GM21528 (cell line): ENCODE measurements around the gene PTPRCAP.
"Not testable (repeated sequence)": the region's sequence is repeated elsewhere in the genome, so short reads cannot be mapped to it uniquely, and the experiment has no call there.

Experiments
- ATAC-seq: cut with Tn5 transposase; IDR thresholded peaks from one replicate; pipeline ENCODE4 v1.9.1; 2021; ENCODE audit warnings: mild to moderate bottlenecking, moderate library complexity; ENCODE audit not compliant: unreplicated experiment, low FRiP score

Gene PTPRCAP, protein sequence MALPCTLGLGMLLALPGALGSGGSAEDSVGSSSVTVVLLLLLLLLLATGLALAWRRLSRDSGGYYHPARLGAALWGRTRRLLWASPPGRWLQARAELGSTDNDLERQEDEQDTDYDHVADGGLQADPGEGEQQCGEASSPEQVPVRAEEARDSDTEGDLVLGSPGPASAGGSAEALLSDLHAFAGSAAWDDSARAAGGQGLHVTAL

DNA sequence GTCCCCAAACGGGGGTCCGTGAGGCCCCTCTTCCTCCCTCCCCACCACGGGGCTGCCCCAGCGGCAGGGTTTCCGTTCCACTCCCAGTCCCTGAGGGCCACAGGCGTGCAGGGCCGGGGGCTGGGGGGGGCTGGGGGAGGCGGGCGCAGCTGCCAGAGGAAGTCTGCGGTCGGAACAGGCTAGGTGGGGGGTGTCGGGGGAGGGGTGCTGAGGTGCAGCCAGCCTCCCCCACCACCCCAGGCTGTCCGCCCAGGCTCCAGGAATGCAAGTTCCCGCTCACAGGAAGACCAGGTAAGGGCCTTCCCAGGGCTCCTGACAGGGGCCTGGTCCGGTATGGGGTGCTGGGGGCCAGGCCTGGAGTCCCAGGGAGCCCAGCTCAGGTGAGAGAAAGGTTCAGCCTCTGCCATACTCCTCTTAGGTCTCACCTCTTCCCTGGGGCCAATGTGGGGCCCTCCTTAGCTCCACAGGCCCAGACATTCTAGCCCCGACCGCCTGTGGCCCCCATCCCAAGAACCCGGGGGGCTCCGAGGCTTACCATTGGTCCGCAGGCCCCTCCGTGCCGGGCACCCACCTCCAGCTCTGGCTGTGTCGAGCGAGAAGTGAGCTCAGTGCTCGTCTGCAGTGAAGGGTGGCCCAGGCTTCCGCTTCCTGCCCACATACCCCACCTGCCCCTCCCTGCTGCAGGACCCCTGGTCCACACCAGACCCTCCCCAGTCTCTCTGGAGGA lies at the start of gene PTPRCAP:
Gene PTPRCAP (minus strand): TSS at position 601 of the 727 bp plus-strand sequence. CDS start 63 bp downstream, at position 538.
- no peak for ATAC-seq

DNA sequence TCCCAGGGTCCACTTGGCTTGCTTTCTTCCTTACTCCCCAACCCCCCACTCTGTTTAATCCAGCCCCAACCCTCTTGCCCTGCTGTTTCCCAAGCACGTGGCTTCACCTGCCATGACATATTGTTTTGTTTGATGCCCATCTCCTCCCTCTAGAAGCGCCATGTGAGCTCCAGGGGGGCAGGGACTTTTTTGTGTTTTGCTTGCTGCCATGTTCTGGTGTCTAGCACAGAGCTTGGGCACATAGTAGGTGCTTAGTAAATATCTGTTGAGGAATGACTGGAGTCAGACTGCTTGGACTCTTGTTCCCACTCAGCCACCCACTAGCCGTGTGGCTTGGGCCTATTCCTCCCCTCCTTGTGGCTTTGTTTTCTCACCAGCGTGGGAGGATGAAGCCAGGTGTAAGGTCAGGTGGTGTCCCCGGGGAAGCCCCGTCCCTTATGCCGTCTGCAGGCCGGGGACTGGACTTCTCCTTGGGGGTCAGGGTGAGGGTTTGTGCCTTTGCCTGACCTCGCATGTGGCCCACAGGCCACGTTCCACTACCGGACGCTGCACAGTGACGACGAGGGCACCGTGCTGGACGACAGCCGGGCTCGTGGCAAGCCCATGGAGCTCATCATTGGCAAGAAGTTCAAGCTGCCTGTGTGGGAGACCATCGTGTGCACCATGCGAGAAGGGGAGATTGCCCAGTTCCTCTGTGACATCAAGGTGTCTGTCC lies 49.2 kb upstream of the PTPRCAP start:
- ATAC-seq, result no peak

DNA sequence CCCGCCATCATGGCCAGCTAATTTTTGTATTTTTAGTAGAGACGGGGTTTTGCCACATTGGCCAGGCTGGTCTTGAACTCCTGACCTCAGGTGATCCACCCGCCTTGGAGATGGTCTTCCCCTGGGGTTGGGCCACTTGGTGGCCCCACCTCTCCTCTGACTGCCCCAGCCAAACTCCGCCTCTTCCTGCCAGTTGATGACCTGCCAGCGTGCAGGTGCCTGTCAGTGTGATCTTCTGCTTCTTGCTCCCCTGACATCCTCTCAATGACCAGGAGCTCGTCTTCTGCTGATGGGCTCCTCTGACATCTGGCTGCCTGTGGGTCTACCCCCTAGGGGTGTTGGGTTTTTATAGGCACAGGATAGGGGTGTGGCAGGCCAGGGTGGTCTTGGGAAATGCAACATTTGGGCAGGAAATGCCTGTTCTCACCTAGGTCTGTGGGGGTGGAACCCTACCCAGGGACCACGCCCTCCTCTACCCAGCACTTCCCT lies 48.4 kb upstream of the PTPRCAP start:
- not testable (repeated sequence) for ATAC-seq

DNA sequence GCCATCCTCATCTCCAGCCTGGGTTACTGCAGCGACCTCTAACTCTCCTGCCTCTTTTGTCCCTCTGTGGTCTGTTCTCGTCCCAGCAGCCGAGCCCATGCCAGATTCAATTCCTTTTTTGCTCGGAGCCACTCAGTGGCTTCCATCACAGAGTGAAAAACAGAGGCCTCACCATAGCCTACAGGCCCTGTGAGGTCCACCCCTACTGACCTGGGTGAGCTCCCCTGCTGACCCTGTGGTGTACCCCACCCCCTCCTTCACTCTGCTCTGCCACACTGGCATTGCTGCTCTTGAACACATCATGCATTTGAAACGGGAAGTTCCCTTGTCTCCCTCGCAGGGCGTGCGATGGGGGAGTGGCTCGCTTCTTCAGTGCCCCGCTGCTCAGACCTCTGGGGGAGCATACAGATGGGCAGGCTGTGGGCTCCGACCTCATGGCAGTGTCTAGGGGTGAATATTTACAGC lies 47.4 kb upstream of the PTPRCAP start:
- no peak for ATAC-seq

DNA sequence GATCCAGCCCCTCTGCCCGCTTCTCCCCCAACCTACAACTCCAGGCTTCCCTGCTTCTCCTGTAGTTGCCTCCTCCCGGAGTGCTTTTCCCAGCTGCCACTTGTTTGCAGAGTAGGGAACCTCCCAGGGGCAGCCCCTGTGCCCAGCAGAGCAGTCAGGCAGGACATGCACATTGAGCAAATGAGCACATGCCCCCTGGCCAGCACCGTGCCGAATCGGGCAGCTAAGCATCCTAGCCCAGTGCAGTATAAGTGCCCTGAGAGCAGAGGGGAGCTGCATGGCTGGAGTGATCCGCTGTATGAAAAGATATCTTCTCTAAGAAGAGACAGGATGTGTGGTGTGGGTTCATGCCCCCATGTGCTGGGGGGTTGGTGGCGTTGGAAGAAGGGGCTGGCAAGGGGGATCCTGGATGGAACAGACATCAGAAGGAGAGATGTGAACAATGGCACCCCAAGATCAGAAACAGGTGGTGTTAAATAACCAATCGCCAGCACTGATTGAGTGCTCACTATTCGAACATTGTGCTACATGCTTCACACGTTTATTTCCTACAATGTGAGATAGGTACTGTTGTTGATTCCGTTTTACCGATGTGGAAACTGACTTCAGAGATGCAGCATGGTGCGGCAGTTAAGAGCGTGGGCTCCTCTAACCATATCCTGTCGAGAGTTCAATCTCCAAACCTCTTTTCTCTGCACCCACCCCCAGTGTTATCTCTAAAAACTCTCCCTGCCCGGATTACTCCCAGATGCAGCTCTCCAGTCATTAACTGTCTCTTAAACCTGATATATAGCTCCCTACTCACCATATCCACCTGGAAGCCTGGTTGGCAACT lies 46.6 kb upstream of the PTPRCAP start:
- ATAC-seq, result no peak

DNA sequence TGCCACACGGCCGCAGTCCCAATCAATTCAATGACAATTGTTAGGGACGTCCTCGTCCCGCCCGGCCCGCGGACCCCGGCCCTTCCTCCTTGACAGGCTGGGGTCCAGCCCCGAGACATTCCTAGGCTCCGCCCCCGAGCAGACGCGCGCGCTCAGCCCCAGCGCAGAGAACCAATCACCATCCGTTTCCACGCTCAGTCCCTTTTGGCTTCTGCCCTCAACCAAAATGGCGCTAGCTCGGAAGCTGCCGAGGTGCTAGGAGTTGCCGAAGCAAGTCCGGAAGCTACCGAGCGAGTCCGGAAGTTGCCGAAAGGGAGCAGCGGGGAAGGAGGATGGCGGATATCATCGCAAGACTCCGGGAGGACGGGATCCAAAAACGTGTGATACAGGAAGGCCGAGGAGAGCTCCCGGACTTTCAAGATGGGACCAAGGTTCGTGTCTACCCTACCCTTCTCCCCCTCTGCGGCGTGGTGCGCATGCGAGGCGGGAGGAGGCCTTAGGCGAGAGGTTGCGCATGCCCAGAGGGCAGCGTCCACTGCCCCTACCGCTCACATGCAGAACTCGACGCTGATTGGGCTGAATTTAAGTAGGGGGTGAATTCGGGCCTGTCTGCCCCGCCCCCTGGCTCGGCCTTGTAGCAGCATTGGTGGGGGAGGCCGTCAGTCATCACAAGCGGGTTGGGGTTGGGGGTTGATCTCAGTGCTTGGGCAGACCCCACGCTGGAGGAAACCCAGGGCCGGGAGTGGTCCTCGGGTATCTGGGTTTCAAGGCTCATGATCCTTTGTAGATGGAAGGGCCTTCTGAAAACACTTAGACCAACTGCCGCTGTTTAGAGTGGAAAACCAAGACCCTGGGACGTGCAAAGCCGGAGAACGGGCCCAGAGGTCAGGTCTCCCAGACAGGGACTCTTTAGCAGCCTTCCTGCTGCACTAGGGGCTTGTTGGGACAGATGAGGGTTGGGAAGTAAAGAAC lies 45.6 kb upstream of the PTPRCAP start, which contains the start of gene AIP:
Gene AIP (plus strand): TSS at position 200 of the 972 bp plus-strand sequence. CDS start 133 bp downstream, at position 333.
- peak; percentile 70 for ATAC-seq

DNA sequence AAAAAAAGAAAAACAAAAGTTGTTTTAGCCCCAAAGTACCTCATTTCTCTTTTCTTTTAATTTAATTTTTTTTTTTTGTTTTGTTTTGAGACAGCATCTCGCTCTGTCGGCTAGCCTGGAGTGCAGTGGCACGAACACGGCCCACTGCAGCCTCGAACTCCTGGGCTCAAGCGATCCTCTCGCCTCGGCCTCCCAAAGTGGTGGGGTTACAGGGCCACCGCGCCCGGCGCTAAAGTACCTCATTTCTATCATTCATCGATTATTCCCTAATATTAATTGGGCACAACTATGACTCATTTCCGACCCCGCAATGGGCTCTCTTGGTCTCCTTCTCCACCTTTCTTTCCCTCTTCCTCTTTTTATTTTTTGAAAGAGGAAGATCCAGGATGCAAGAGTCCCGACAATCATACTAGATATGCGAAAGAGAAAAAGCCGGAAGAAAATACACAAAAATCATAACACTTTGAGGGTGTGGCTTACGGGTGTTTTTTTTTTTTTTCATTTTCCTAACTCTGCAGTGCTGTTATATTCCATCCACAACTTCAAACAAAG lies 44.9 kb upstream of the PTPRCAP start:
- peak; percentile 1 for ATAC-seq

DNA sequence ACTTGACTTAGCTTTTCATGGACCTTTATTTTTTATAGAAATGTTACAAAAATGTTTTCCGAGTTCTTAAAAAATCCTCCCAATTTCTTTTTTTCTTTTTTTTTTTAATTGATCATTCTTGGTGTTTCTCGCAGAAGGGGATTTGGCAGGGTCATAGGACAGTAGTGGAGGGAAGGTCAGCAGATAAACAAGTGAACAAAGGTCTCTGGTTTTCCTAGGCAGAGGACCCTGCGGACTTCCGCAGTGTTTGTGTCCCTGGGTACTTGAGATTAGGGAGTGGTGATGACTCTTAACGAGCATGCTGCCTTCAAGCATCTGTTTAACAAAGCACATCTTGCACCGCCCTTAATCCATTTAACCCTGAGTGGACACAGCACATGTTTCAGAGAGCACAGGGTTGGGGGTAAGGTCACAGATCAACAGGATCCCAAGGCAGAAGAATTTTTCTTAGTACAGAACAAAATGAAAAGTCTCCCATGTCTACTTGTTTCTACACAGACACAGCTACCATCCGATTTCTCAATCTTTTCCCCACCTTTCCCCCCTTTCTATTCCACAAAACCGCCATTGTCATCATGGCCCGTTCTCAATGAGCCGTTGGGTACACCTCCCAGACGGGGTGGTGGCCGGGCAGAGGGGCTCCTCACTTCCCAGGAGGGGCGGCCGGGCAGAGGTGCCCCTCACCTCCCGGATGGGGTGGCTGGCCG lies 40.0 kb upstream of the PTPRCAP start:
- ATAC-seq, result not testable (repeated sequence)

DNA sequence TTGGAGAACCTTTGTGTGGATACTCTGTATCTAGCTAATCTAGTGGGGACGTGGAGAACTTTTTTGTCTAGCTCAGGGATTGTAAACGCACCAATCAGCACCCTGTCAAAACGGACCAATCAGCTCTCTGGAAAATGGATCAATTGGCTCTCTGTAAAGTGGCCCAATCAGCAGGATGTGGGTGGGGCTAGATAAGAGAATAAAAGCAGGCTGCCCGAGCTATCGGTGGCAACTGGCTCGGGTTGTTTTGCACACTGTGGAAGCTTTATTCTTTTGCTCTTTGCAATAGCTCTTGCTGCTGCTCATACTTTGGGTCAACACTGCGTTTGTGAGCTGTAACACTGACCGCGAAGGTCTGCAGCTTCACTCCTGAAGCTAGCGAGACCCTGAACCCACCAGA lies 39.2 kb upstream of the PTPRCAP start:
- not testable (repeated sequence) for ATAC-seq

DNA sequence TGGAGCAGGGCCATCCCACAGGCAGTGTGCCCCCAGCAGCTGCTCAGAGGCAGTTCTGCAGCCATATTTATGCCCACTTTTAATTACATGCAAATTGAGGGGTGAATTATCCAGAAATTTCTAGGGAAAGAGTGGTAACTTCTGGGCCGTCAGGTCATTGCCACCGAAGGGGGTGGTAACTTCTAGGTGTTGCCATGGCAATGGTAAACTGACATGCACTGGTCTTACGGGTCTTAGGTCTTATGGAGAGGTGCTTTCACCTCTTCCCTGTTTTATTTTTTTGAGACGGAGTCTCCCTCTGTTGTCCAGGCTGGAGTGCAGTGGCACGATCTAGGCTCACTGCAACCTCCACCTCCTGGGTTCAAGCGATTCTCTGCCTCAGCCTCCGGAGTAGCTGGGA lies 35.4 kb upstream of the PTPRCAP start:
- no peak for ATAC-seq

DNA sequence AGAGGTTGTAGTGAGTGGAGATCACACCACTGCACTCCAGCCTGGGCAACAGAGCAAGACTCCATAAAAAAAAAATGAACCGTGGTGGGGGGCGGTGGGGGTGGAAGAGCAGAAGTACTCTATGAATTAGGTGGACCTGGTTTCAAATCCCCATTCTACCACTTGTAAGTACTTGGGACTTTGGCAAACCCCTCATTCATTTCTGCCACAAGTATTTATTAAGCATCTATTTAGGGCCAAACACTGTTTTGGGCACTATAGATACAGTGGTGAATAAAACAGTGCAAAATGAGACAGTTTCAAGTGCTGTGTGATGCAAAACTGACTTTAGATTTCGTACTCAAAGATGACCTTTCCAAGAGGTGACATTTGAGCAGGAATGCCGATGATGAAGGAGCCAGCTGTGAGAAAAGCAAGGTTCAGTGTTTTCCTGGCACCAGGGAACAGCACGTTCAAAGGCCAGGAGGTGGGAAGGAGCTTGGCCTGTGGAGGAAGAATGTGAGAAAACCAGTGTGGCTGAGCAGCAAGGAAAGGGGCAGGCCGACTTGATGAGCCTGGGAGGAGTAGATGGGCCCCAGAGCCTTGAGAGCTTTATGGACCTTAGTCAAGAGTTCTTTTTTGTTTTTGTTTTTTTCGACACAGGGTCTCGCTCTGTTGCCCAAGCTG lies 33.0 kb upstream of the PTPRCAP start:
- no peak for ATAC-seq

DNA sequence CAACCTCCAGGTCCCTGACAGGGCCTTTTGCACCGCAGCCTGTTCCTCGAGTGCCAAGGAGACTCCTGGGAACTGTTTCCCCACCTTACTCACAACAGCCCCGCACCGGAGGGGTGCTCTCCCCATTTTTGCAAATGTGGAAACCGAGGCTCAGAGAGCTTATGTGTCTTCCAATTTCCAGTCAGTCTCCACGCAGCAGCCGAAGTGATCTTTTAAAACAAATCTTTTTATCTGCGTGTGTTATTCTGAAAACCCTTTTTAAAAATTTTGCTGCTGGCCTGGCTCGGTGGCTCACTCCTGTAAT lies 32.0 kb upstream of the PTPRCAP start:
- ATAC-seq, result no peak

DNA sequence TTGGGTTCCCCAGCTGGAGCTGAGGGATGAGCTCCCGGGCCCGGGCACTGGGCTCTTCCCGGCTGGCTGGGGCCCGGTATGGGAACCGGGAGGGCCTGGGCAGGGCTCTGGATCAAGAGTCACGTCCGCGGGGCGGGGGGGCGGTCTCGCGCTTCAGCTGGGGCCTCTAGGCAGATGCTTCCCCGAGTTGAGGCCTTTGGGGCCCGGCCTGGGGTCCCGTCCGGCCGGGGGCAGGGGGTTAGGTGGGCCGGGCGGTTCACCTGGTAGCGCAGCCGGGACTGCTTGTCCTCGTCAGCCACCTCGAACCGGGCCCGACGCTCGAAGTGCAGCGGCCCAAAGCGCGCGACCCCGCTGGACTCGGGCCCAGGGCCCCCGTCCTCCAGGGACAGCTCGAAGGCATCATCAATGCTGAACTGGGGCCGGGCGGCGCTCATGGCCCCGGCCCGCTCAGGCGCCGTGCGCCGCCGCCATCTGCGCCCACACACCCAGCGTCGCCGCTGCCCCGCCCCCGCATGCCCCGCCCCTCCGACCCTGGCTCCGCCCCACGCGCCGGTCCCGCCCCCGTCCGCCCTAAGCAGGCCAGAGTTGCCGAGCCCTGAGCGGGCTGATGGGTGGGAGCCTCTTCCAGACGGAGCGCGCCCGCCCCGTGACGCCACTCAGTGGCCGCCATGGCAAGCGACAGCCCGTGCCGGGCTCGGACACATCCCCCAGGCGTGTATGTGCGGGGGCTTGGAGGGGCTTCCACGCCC lies 31.5 kb upstream of the PTPRCAP start, which contains the start of gene TMEM134:
Gene TMEM134 (minus strand): TSS at position 493 of the 749 bp plus-strand sequence. CDS start 59 bp downstream, at position 434.
- no peak for ATAC-seq

DNA sequence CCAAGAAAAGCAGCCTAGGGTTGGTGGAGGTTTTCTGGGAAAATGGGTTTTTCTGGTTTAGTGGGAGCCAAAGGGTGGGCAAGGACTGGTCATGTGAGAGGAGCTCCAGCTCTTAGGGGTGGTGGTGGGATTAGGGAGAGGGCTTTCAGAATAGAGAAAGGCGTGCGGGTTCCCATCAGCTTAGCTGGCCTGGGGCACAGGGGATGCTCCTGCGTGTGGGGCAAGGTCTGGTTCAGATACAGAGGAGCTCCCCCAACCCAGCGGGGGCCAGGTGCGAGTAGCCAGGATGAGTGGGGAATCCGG lies 30.9 kb upstream of the PTPRCAP start:
- no peak for ATAC-seq

DNA sequence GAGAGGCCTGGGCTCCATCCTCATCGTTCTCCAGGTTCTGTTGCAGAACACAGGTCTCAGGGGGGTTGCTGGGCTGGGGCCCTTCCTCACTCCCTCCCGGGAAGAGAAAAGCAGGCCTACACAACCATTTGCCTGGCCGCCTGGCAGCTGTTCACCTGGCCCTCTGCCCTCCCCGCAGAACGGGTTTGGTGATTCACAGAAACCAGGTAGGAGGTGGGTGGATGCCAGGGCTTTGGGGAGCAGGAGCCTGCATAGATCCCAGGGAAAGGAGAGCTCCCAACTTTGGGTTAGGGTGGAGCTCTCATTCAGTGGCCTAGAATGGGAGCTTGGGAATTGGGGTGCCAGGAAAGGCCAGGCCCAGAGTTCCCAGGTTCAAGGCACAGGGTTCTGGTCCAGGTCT lies 30.6 kb upstream of the PTPRCAP start:
- ATAC-seq, result no peak

DNA sequence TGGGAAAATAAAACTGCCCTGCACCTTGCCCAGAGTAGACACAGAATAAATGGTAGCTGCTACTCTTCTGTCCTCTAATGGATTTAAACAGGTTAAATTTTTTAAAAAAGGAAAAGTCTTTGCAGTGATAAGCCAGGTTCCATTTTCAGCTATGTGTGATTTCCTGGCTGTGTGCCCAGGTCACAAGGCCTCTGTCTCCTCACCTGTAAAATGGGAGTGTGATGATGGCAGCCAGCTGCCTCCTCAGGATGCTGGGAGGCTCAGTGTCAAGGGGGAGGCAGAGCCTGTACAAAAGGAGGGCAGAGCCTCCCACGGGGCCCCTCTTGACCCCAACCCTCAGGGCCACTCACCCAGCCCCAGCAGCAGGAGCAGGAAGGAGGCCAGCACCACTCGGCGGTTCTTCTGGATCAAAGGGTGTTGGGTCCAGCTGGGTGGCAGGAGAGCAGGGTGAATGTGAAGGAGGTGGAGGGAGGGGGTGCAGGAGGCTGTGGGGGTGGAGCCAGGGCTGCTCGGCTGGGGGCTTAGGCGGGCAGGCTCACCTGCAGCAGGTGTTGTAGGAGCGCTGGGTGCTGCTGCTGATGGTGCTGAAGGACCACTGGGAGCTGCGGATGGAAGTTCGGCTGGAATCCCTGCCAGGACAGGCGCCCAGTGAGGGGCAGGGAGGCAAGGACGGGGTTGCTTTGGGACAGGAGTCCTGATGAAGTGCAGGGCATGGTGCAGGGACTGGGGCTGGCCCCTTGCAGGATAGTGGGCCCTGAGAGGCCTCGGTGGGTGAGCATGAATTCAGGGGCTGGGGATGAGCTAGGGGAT lies 29.7 kb upstream of the PTPRCAP start:
- ATAC-seq, result no peak
